ENCODE data around the gene MEST. TPM values are rescaled to one million over a fixed set of nuclear protein-coding genes. Genes with fewer than 3 reads are reported as not detected.
"Not testable (repeated sequence)": the region's sequence is repeated elsewhere in the genome, so short reads cannot be mapped to it uniquely, and the experiment has no call there.

Gene MEST
- total and polyA plus RNA-seq, 3 experiments from 2014 or later, result 1.8 to 4.3 (median 2.7) TPM

DNA sequence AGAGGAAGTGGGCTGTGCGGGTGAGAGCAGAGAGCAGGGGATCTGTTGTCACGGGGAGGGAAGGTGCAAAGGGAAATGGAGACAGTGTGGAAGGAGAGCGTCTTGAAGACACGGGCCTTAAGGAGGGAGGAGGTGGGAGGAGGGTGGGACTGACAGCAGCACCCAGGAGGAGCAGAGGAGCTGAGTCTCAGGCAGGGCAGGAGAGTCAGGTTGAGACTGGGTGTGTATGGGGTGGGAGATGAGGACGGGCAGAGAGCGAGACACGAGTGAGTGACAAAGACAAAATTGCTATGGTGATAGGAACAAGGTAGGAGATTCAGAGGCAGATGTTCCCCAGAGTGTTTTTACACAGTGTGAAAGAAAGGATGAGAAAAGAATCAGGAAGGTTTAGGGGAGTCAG lies 49.4 kb downstream of the MEST start:
- POLR2A ChIA-PET, H3K4me1 Mint-ChIP-seq: not testable (repeated sequence)

DNA sequence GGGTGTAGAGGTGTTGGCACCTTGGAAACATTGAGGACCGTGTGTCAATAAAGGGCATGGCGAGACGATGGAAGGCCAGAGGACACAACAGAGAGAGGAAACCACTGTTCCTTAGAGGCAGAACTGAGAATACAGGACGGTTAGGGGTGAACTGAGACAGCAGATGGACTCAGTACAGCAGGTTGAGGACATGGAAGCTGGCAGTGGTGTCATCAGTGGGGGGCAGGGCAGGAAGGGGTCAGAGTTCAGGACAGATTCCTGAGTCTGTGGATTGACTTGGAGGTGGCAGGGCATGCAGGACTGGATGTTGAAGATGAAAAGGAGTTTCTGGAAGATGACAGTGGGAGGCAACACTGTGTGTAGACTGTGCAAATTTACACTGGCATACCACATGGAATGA lies 50.4 kb downstream of the MEST start:
- H3K36me3 ChIP-seq (ENCODE audit: insufficient read depth, low read length); H3K4me3 Mint-ChIP-seq; DNase-seq; H3K9me3 ChIP-seq (ENCODE audit: low read length); H3K27me3 ChIP-seq (ENCODE audit: insufficient read depth, low read length, poor library complexity, severe bottlenecking); H3K27me3 Mint-ChIP-seq; H3K4me1 ChIP-seq (ENCODE audit: insufficient read depth, low read length); H3K4me1 Mint-ChIP-seq; H3K4me3 ChIP-seq (ENCODE audit: low read length); H3K27ac ChIP-seq (ENCODE audit: low read depth, low read length); POLR2A ChIA-PET; CTCF ChIA-PET; H3K27ac Mint-ChIP-seq; H3K9me3 Mint-ChIP-seq: not testable (repeated sequence)
- peaks cover 9 to 14% (median 10%) of the 10 kb centered on the region in 3 donors for H3K36me3 Mint-ChIP-seq

More for the DNA sequence above, 49.4 kb downstream of the MEST start:
- H3K4me1 ChIP-seq (ENCODE audit: insufficient read depth, low read length); H3K4me3 ChIP-seq (ENCODE audit: low read length); H3K27ac Mint-ChIP-seq; H3K27me3 ChIP-seq (ENCODE audit: insufficient read depth, low read length, poor library complexity, severe bottlenecking); H3K9me3 Mint-ChIP-seq; H3K9me3 ChIP-seq (ENCODE audit: low read length); H3K4me3 Mint-ChIP-seq; H3K36me3 ChIP-seq (ENCODE audit: insufficient read depth, low read length); CTCF ChIA-PET; H3K27ac ChIP-seq (ENCODE audit: low read depth, low read length); H3K27me3 Mint-ChIP-seq; DNase-seq: not testable (repeated sequence)
- H3K36me3 Mint-ChIP-seq, result peaks cover 4 to 13% (median 12%) of the 10 kb centered on the region in 3 donors

DNA sequence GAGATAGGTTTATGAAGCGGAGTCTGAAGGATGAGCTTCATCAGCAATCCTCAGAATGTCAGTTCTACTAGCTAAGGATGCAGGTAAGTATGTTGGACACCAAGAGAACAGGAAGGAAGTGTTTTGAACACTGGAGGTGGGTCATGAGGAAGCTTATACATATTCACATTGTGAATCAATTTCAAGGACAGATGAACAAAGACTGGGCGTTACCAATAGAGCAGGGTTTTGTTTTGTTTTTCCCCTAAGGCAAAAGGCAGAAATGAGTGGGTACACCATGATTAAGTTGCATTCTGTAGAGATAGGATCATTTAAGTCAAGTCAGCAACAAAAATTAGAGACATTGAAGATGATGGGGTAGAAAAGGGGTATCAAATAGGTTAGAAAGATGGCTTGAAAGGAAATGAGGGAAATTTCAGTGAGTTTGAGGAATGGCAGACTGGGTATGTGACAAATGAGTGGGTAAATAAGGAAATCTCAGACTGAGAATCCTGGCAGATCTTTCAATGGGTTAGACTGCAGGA lies 51.7 kb downstream of the MEST start:
- no peak overlapping the region for H3K27ac ChIP-seq (ENCODE audit: low read depth, low read length)

DNA sequence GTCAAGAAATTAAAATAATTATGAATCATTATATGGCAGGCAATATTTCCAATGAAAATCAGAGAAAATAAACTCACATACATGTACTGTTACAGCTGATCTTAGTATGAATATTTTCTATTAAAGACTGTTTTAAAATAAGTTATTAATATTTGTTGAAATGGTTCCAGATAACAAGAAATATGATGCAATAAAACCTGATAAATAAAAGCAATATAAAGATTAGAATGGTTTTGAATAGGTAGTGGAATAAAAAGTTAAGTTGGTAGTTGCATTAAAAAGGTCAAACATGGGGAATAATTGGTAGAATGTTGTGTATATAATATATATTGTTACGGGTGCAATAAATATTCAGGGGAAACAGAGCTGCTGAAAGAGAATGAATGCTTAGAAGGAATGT lies 52.5 kb downstream of the MEST start:
- no peaks in the 10 kb centered on the region for H3K4me1 Mint-ChIP-seq

More for the DNA sequence above, 51.7 kb downstream of the MEST start:
- Histone ChIP-seq H3K4me3 (ENCODE audit: low read length) (no peak overlapping the region), H3K9me3 (ENCODE audit: low read length) (no peaks in the 10 kb centered on the region), H3K4me1 (ENCODE audit: insufficient read depth, low read length) (no peaks in the 10 kb centered on the region), H3K36me3 (ENCODE audit: insufficient read depth, low read length) (no peaks in the 10 kb centered on the region), H3K27me3 (ENCODE audit: insufficient read depth, low read length, poor library complexity, severe bottlenecking) (no peaks in the 10 kb centered on the region)
- H3K9me3 Mint-ChIP-seq, result no peaks in the 10 kb centered on the region
- H3K4me3 Mint-ChIP-seq, result no peak overlapping the region
- H3K36me3 Mint-ChIP-seq, result peaks cover 9 to 18% (median 17%) of the 10 kb centered on the region in 3 donors
- no peaks in the 10 kb centered on the region for H3K4me1 Mint-ChIP-seq
- ChIA-PET CTCF (no interaction called here), POLR2A (no interaction called here)
- DNase-seq, result no peak
- no peaks in the 10 kb centered on the region for H3K27me3 Mint-ChIP-seq
- no peak overlapping the region for H3K27ac Mint-ChIP-seq

DNA sequence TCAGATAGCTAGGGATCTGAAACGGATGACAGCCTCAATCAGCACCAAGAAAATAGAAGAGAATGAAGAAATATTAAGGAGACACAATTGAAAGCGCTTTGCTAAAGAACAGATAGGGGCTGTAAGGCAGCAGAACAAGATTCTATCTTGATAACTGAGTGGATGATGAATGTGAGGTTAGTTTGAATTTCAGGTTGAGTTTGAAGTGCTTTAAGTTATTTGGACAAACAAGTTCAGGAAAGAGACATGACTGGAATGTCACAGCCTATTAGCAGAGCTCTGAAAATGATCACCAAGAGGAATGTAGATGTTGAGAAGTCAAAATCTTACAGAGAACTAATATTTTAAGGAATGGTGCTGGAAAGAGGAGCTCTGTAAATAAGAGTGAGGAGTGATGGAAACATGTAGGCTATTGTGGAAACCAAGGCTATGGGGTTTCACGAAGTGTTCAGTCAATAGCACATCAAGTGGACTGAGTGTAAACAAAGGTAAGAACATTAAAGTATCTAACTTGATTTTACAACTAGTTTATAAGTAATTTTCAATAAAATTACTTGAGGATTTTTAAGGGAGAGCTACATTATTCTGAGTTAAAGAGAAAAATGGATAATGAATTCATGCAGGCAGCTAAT lies 61.6 kb downstream of the MEST start:
- DNase-seq, result no peak
- Mint-ChIP-seq H3K4me3 (no peak overlapping the region), H3K9me3 (no peaks in the 10 kb centered on the region), H3K4me1 (no peaks in the 10 kb centered on the region), H3K27me3 (no peaks in the 10 kb centered on the region), H3K36me3 (peaks cover 8 to 30% (median 18%) of the 10 kb centered on the region in 3 donors), H3K27ac (no peak overlapping the region)
- CTCF ChIA-PET, result no interaction called here
- H3K4me3 ChIP-seq (ENCODE audit: low read length), result no peak overlapping the region
- no peaks in the 10 kb centered on the region for H3K4me1 ChIP-seq (ENCODE audit: insufficient read depth, low read length)
- H3K27ac ChIP-seq (ENCODE audit: low read depth, low read length), result no peak overlapping the region
- H3K36me3 ChIP-seq (ENCODE audit: insufficient read depth, low read length), result no peaks in the 10 kb centered on the region
- no peaks in the 10 kb centered on the region for H3K27me3 ChIP-seq (ENCODE audit: insufficient read depth, low read length, poor library complexity, severe bottlenecking)
- POLR2A ChIA-PET, result no interaction called here
- no peaks in the 10 kb centered on the region for H3K9me3 ChIP-seq (ENCODE audit: low read length)

More for the DNA sequence above, 52.5 kb downstream of the MEST start:
- Histone ChIP-seq H3K27ac (ENCODE audit: low read depth, low read length) (no peak overlapping the region), H3K4me1 (ENCODE audit: insufficient read depth, low read length) (no peaks in the 10 kb centered on the region), H3K36me3 (ENCODE audit: insufficient read depth, low read length) (no peaks in the 10 kb centered on the region), H3K9me3 (ENCODE audit: low read length) (no peaks in the 10 kb centered on the region), H3K27me3 (ENCODE audit: insufficient read depth, low read length, poor library complexity, severe bottlenecking) (no peaks in the 10 kb centered on the region), H3K4me3 (ENCODE audit: low read length) (no peak overlapping the region)
- no peak overlapping the region for H3K4me3 Mint-ChIP-seq
- no peak overlapping the region for H3K27ac Mint-ChIP-seq
- no peaks in the 10 kb centered on the region for H3K9me3 Mint-ChIP-seq
- peaks cover 9 to 23% (median 21%) of the 10 kb centered on the region in 3 donors for H3K36me3 Mint-ChIP-seq
- POLR2A ChIA-PET, result no interaction called here
- H3K27me3 Mint-ChIP-seq, result no peaks in the 10 kb centered on the region
- no peak for DNase-seq
- CTCF ChIA-PET, result no interaction called here

DNA sequence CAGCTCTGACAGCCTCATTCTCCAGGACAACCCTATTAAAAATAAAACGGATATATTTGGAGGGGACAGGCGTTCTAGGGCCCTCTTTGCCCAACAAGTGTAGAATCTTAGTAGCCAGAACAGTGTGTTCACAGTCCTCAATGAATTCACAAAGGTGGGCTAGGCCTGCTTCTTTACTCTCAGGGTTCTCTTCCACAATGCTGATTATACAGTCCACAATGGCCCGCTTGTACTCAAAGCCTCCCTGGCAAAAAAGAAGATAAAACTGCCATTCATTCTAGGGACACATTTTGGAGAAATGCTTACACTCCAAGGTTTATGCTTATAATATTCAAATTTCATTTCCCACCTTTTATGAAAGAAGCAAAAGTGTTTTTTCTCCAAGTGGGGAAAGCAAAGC lies 62.6 kb downstream of the MEST start:
- CTCF ChIA-PET, result no interaction called here
- POLR2A ChIA-PET, result no interaction called here
- DNase-seq, result no peak
- Histone ChIP-seq H3K27me3 (ENCODE audit: insufficient read depth, low read length, poor library complexity, severe bottlenecking) (no peaks in the 10 kb centered on the region), H3K9me3 (ENCODE audit: low read length) (no peaks in the 10 kb centered on the region), H3K36me3 (ENCODE audit: insufficient read depth, low read length) (no peaks in the 10 kb centered on the region), H3K4me1 (ENCODE audit: insufficient read depth, low read length) (no peaks in the 10 kb centered on the region), H3K4me3 (ENCODE audit: low read length) (no peak overlapping the region), H3K27ac (ENCODE audit: low read depth, low read length) (no peak overlapping the region)
- Mint-ChIP-seq H3K36me3 (peaks cover 15 to 28% (median 18%) of the 10 kb centered on the region in 3 donors), H3K4me3 (no peak overlapping the region), H3K27me3 (no peaks in the 10 kb centered on the region), H3K9me3 (no peaks in the 10 kb centered on the region), H3K27ac (no peak overlapping the region), H3K4me1 (no peaks in the 10 kb centered on the region)

Other genes with a start within 250 kb of the MEST start
- gene CPA2, start 225.2 kb upstream of the MEST start, total RNA-seq, result not detected
- not detected for gene CPA2, start 225.2 kb upstream of the MEST start, polyA plus RNA-seq
- gene CPA4, start 198.9 kb upstream of the MEST start, total RNA-seq, result not detected
- gene CPA4, start 198.9 kb upstream of the MEST start, polyA plus RNA-seq, result not detected
- gene CPA5, start 147.3 kb upstream of the MEST start, total RNA-seq, result 1 to 10 TPM; 1.0 to 2.0 TPM
- 30.5 TPM for gene CPA5, start 147.3 kb upstream of the MEST start, polyA plus RNA-seq
- not detected for gene CPA1, start 111.6 kb upstream of the MEST start, total RNA-seq
- gene CPA1, start 111.6 kb upstream of the MEST start, polyA plus RNA-seq, result not detected
- gene CEP41, start 51.1 kb upstream of the MEST start, total RNA-seq, result 10 to 100 TPM; 16.6 to 18.8 TPM
- gene CEP41, start 51.1 kb upstream of the MEST start, polyA plus RNA-seq, result 23.6 TPM
- 10 to 100 TPM; 23.6 to 23.7 TPM for gene COPG2, start 176.7 kb downstream of the MEST start, total RNA-seq
- gene COPG2, start 176.7 kb downstream of the MEST start, polyA plus RNA-seq, result 1.4 TPM
- not detected for gene TSGA13, start 194.5 kb downstream of the MEST start, total RNA-seq
- not detected for gene TSGA13, start 194.5 kb downstream of the MEST start, polyA plus RNA-seq
- not detected for gene KLF14, start 242.1 kb downstream of the MEST start, total RNA-seq
- gene KLF14, start 242.1 kb downstream of the MEST start, polyA plus RNA-seq, result not detected

Measured in CD8-positive, alpha-beta memory T cell (primary cell).